Measurements from ENCODE around the gene ADGB. TPM values are rescaled to one million over a fixed set of nuclear protein-coding genes. Genes with fewer than 3 reads are reported as not detected.

Gene ADGB
- total RNA-seq, 6 experiments from 2014 or later: not detected

DNA sequence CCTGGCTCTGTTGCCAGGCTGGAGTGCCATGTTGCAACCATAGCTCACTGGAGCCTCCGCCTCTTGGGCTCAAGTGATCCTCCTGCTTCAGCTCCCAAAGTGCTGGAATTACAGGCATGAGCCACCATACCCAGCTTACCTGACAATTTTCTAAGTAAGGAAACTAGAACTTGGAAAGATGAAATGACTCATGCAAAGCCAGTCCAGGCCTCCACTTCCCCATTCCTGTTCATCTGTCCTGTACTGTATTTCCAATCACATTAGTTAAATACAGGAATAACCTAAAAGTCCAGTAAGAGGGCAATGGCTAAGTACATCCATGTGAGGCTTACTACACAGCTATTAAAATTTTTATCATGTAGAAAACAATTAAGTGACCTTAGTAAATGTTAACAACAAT, 8.3 kb upstream of the ADGB start:
- TF ChIP-seq, protein P1, sequence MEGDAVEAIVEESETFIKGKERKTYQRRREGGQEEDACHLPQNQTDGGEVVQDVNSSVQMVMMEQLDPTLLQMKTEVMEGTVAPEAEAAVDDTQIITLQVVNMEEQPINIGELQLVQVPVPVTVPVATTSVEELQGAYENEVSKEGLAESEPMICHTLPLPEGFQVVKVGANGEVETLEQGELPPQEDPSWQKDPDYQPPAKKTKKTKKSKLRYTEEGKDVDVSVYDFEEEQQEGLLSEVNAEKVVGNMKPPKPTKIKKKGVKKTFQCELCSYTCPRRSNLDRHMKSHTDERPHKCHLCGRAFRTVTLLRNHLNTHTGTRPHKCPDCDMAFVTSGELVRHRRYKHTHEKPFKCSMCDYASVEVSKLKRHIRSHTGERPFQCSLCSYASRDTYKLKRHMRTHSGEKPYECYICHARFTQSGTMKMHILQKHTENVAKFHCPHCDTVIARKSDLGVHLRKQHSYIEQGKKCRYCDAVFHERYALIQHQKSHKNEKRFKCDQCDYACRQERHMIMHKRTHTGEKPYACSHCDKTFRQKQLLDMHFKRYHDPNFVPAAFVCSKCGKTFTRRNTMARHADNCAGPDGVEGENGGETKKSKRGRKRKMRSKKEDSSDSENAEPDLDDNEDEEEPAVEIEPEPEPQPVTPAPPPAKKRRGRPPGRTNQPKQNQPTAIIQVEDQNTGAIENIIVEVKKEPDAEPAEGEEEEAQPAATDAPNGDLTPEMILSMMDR (IDR thresholded peaks at IDR 0.05): no peak
- H3K4me3 Mint-ChIP-seq: no peak overlapping the region
- no peaks in the 10 kb centered on the region for H3K9me3 Mint-ChIP-seq
- peaks cover 2% of the 10 kb centered on the region; the same call in 1 of the 2 replicates for H3K27me3 Mint-ChIP-seq (ENCODE audit: insufficient read depth)
- H3K4me1 Mint-ChIP-seq (ENCODE audit: low read depth): no peaks in the 10 kb centered on the region
- H3K27ac Mint-ChIP-seq: no peak overlapping the region
- no peak for DNase-seq
- H3K36me3 Mint-ChIP-seq (ENCODE audit: low read depth): no peaks in the 10 kb centered on the region

DNA sequence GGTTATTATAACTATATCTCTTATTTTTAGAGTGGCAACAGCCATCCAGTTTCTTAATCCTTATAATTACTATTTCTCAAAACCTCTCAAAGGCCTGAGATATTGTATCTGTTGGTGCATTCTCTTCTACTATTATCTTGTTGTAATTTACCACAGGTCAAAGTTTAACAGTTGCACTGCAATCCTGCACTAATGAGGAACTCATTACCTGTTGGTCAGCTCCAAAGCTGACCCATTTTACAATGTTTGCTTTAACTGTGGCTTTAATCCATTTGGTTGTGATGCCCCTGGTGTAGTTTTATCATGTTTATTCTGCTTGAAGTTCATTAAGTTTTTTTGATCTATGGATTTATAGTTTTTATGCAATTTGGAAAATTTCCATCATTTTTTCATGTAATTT, 6.3 kb upstream of the ADGB start:
- Mint-ChIP-seq H3K4me3 (no peak overlapping the region), H3K4me1 (ENCODE audit: low read depth) (no peaks in the 10 kb centered on the region), H3K9me3 (no peaks in the 10 kb centered on the region), H3K27me3 (ENCODE audit: insufficient read depth) (peaks cover 2% of the 10 kb centered on the region; the same call in 1 of the 2 replicates), H3K36me3 (ENCODE audit: low read depth) (no peaks in the 10 kb centered on the region), H3K27ac (no peak overlapping the region)
- DNase-seq: no peak
- TF ChIP-seq, protein P1 (IDR thresholded peaks at IDR 0.05): no peak

DNA sequence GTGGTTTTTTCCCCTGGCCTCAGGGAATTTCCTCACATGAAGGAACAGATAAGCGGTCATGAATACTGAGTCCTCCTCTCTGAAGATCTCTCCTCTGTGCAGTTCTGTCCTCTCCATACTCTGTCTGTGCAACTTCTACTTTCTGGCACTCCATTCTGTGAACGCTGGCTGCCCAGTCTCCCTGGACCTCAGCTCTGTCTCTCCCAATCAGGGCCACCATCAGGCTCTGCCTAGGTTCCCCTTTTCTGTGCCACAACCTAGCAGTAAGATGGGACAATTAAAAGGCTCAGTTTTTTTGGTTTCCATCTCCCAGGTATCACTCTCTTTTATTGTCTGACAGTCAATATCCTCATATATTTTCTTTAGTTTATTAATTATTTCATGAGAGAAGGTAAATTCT, 4.8 kb upstream of the ADGB start:
- H3K27ac Mint-ChIP-seq: no peak overlapping the region
- H3K27me3 Mint-ChIP-seq (ENCODE audit: insufficient read depth): peaks cover 2% of the 10 kb centered on the region; the same call in 1 of the 2 replicates
- no peaks in the 10 kb centered on the region for H3K9me3 Mint-ChIP-seq
- TF ChIP-seq, protein P1 (IDR thresholded peaks at IDR 0.05): no peak
- peaks cover 8% of the 10 kb centered on the region for H3K4me1 Mint-ChIP-seq (ENCODE audit: low read depth)
- DNase-seq: no peak
- no peaks in the 10 kb centered on the region for H3K36me3 Mint-ChIP-seq (ENCODE audit: low read depth)
- H3K4me3 Mint-ChIP-seq: no peak overlapping the region

DNA sequence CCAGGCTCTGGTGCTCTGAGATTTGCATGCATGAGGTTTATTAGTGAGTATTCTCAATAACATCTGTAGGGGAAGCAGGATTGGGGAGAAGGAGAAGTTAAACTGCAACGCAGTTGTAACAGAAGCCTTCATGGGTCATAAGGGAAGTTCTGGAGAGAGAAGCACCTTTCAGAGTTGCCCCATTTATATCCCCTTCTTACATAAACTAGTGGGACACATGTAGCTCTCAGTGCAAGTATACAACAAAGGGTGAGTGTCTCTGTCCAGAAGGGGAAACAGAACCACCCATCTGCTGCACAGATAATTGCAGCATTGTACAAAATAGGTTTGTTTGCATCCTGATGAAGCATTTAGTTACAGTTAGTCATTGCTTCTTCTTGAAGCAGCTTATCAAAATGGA, 4.3 kb upstream of the ADGB start:
- DNase-seq: no peak
- Mint-ChIP-seq H3K36me3 (ENCODE audit: low read depth) (no peaks in the 10 kb centered on the region), H3K4me1 (ENCODE audit: low read depth) (peaks cover 13% of the 10 kb centered on the region), H3K9me3 (no peaks in the 10 kb centered on the region), H3K27ac (no peak overlapping the region), H3K4me3 (no peak overlapping the region), H3K27me3 (ENCODE audit: insufficient read depth) (peaks cover 2% of the 10 kb centered on the region; the same call in 1 of the 2 replicates)
- TF ChIP-seq, protein P1 (IDR thresholded peaks at IDR 0.05): no peak

DNA sequence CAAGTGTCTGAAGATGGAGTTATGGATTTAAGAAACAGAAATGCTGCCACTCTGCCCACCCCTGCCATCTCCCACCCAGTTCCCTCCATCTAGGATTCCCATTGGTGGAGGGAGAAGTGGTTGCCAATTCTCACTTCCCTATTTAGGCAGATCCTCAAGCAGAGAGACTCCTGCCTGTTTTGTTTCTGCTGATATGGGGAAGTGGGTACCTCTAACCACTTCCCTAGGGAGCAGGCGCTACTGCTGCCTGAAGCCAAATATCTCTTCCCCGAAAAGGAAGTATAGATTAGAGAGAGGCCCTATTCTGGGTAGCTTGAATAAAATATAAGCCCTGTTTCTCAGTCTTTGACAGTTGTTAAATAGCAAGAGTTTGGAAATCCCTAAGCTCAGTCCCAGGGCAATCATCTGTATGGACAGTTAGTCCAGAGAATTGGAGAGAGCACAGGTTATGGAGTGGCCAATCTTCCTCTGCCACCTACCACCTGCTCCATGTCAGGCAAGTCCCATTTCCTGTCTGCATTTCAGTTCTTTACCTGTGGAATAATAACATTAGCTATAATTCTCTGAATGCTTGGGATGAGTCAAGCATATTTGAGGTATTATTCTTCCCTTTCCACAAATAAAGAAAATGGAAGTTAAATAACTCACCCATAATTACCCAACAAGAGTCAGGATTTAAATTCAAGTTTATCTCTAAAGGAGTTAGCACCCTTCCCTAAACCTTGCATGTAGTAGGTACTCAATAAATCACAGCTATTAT, 2.6 kb upstream of the ADGB start:
- H3K4me3 Mint-ChIP-seq: no peak overlapping the region
- peaks cover 13% of the 10 kb centered on the region for H3K4me1 Mint-ChIP-seq (ENCODE audit: low read depth)
- no peak for DNase-seq
- H3K9me3 Mint-ChIP-seq: no peaks in the 10 kb centered on the region
- no peaks in the 10 kb centered on the region for H3K36me3 Mint-ChIP-seq (ENCODE audit: low read depth)
- TF ChIP-seq, protein P1 (IDR thresholded peaks at IDR 0.05): no peak
- H3K27ac Mint-ChIP-seq: no peak overlapping the region
- H3K27me3 Mint-ChIP-seq (ENCODE audit: insufficient read depth): peaks cover 7% of the 10 kb centered on the region; the same call in 1 of the 2 replicates
